ENCODE measurements around the gene TMEM163.

DNA sequence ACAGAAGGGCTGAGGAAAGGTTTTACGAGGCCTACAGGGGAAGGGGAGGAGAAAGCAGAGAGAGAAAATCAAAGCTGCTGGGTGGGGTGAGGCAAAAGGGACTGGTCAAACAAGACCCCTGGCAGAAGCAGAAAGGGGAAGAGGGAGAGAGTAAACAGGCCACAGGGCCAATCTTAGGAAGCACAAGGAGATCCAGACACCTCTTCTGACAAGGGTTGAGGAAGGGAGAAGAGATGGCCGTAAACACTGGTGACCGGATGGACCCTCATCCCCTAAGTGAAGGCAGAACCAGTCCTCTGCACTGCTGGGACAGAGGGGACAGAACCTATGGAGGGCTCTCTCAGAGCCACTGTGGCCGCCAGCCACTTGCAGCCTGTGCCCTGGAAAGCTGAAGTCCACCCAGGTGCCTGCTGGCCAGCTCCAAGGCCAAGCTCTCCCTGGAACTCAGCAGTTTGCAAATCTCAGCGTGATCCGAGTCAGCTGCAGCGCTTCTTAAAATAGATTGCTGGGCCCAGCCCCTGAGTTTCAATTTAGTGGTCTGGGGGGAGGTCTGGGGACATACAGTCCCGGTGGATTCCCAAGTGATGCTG, 108.8 kb downstream of the TMEM163 start:
- no peak for TF ChIP-seq CTCF (IDR thresholded peaks at IDR 0.05; ENCODE audit: low read depth, low read length, poor library complexity, severe bottlenecking)
- no peak for TF ChIP-seq EZH2phosphoT487 (IDR thresholded peaks at IDR 0.05; ENCODE audit: borderline replicate concordance, low read length)

Data from DOHH2 (cell line).